Astrocyte of the spinal cord (primary cell): ENCODE results near the gene SMC1B.
"Not testable (repeated sequence)": the region's sequence is repeated elsewhere in the genome, so short reads cannot be mapped to it uniquely, and the experiment has no call there.

Experiments used
- DNase-seq: peaks from one replicate; pipeline ENCODE4 v3.0.0; 2011; ENCODE audit warnings: low read depth, low spot score
- H3K4me3 ChIP-seq: 2 replicates; pipeline ENCODE4 v1.5.1; 2011; ENCODE audit warnings: low read depth, mild to moderate bottlenecking, low read length, moderate library complexity
- in situ Hi-C: cut with HindIII; loops from 2 replicates; pipeline ENCODE4 v1.10.0; 2017; ENCODE audit warnings: low sequenced_read_pairs
- TF ChIP-seq, protein P1 (sequence below): IDR thresholded peaks from 2 replicates; pipeline ENCODE4 v1.5.1; 2012; ENCODE audit warnings: low read depth, mild to moderate bottlenecking, low read length, inconsistent platforms

The SMC1B gene

DNA sequence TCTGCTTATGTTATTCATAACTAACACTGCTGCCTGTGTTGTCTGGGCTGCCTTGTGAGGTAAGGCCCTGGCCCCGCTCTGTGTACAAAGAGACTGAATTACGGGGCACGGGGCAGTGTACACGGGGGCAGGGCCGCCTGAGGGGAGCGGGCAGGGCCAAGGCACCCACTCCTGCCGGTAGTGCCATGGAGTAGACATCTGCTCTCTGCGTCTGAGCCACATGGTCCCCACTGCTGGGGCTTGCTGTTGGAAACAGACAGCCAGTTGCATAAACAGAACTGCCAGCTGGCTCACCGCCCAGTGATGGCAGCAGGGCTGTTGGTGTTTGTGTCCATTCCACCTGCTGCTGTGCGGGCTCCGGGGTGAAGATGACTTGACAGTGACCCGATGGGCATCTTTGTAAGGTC, 83.9 kb downstream of the SMC1B start:
- TF ChIP-seq, protein P1, sequence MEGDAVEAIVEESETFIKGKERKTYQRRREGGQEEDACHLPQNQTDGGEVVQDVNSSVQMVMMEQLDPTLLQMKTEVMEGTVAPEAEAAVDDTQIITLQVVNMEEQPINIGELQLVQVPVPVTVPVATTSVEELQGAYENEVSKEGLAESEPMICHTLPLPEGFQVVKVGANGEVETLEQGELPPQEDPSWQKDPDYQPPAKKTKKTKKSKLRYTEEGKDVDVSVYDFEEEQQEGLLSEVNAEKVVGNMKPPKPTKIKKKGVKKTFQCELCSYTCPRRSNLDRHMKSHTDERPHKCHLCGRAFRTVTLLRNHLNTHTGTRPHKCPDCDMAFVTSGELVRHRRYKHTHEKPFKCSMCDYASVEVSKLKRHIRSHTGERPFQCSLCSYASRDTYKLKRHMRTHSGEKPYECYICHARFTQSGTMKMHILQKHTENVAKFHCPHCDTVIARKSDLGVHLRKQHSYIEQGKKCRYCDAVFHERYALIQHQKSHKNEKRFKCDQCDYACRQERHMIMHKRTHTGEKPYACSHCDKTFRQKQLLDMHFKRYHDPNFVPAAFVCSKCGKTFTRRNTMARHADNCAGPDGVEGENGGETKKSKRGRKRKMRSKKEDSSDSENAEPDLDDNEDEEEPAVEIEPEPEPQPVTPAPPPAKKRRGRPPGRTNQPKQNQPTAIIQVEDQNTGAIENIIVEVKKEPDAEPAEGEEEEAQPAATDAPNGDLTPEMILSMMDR: no peak
- no peak overlapping the region for H3K4me3 ChIP-seq
- no peak for DNase-seq
- in situ Hi-C loops: no loop called here

DNA sequence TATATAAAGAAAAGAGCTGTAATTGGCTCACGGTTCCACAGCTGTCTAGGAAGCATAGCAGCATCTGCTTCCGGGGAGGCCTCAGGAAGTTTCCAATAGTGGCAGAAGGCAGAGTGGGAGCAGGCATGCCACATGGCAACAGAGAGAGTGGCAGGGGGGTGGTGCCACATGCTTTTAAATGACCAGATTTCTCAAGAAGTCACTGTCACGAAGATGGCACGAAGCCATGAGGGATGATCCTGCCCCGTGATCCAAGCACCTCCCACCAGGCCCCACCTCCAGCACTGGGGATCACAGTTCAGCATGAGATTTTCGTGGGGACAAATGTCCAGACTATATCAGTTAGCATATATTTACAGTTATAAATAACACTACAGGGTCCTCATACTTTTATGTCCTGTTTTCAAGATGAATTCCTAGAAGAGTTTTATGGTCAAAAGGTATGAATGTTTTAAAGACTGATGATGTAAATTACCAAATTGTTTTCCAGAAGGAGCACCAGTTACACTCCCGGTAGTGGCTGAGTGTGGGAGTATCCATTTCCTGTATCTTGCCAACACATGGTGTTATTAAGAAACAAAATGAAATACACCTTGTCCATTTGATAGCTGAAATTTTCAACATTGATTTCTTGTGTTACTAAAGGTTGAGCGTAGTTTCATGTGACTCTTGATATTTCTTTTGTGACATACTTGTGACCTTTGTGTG, 84.4 kb downstream of the SMC1B start:
- DNase-seq: no peak
- in situ Hi-C loops: no loop called here
- no peak overlapping the region for H3K4me3 ChIP-seq
- TF ChIP-seq, protein P1: no peak

DNA sequence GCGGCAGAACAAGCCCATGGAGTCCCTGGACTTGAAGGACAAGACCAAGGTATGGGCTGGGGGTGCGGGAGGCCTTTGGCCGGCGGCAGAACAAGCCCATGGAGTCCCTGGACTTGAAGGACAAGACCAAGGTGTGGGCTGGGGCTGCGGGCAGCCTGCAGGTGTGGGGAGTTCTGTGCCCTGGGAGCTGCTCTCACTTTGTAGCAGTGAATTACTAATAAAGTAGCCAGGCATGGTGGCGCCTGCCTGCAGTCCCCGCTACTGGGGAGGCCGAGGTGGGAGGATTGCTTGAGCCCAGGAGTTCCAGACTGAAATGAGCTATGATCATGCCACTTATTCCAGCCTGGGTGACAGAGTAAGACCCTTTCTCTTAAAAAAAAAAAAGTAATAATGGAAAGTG, 85.1 kb downstream of the SMC1B start:
- DNase-seq, in situ Hi-C loops, H3K4me3 ChIP-seq: not testable (repeated sequence)

DNA sequence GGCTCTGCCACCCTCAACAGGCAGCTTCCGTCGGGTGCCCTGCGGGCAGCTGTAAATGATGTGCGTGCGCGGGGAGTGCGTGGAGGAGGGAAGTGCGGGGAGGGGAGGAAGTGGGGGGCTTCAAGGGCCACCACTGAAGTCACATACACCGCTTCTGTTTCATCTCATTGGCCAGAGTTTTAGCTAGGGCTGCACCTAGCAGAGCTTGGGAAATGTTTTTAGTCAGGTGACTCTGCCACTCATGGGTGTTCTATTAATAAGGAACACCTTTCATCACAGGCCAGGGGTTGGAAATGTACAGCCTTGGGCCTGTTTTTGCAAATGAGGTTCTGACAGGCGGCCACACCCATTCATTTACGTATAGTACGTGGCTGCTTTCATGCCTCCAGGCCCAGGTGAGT, 89.1 kb downstream of the SMC1B start:
- TF ChIP-seq, protein P1: no peak
- no peak for DNase-seq
- in situ Hi-C loops: no loop called here
- no peak overlapping the region for H3K4me3 ChIP-seq

DNA sequence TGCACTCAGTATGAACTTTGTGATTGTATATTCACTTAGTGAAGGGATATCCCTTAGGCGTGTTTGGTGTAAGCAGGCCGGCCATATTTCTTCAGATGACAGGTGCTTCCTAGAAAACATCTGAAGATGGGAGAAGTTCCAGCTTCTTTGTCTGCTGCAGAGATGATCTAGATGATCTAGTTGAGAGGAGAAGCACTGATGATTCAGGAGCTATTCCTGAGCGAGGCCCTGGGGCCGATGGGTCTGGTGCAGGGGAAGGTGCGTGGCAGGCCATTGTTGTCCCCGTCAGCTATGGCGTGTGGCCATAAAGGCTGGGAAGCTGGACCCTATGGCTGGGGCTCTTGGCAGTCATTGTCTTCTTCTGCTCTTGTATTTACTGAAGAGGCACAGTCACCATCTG, 89.7 kb downstream of the SMC1B start:
- in situ Hi-C loops: no loop called here
- H3K4me3 ChIP-seq: no peak overlapping the region
- DNase-seq: no peak
- TF ChIP-seq, protein P1: no peak

DNA sequence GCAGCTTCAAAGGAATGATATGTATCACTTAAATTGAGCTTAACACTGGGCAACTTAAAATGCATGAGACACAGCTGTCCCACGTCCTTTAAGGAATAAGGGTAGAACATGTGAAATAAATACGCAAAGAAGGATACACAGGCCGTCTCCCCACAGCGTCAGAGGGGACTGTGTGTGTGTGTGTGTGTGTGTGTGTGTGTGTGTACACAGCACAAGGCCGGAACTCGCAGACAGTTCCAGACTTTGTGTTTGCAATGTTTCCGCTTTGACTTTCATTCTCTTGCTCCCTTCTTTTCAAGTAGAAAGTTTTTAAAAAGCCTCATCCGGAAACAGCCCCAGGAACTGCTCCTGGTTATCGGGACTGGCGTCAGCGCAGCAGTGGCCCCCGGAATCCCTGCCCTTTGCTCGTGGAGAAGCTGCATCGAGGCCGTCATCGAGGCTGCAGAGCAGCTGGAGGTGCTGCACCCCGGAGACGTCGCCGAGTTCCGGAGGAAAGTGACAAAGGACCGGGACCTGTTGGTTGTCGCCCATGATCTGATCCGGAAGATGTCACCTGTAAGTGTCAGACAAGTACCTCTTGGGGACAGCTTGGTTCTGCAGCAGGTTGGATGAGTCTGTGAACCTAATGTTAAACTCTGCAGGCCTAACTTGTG, 90.4 kb downstream of the SMC1B start:
- TF ChIP-seq, protein P1: no peak
- no peak overlapping the region for H3K4me3 ChIP-seq
- in situ Hi-C loops: no loop called here
- DNase-seq: no peak

DNA sequence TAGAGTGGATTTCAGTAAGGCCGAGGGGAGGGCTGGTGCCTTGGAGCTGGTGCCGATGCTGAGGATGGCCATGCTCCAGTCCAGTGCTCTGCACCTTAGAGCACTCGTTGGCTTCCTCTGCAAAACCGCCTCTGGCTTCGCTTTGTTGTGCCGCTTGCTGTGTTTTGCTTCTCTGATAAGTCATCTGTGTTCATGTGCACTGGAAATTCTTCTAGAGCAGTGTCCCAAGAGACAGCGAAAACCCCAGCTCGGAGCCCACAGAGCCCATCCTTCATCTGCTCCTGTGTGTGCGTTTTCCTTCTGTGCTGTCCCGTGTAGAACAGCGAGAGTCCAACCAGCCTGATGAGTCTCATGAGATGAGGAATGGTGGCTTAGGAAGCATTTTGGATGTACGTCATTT, 91.6 kb downstream of the SMC1B start:
- in situ Hi-C loops: no loop called here
- no peak overlapping the region for H3K4me3 ChIP-seq
- TF ChIP-seq, protein P1: no peak
- DNase-seq: no peak
